Stimulated activated memory B cell treated with anti-CD40 and anti-IgM and Interleukin-4, amounts not matched to agents 10 μg/mL and 1 μg/mL and 100 μg/mL, for 72 hours (primary cell): ENCODE data around the gene TPPP3.

Experiments used
- ATAC-seq: fragments of 150-1000 bp; cut with Tn5 transposase; 2 replicates; pipeline ENCODE4 v1.10.0; 2021
- H3K27ac Mint-ChIP-seq: one replicate; pipeline ENCODE4 v1.8.0; 2022; ENCODE audit warnings: mild to moderate bottlenecking, mixed read lengths
- H3K27me3 Mint-ChIP-seq: one replicate; pipeline ENCODE4 v1.8.0; 2022; ENCODE audit warnings: mixed read lengths
- H3K36me3 Mint-ChIP-seq: one replicate; pipeline ENCODE4 v1.8.0; 2022; ENCODE audit warnings: mixed read lengths
- H3K4me1 Mint-ChIP-seq: one replicate; pipeline ENCODE4 v1.8.0; 2022; ENCODE audit warnings: mixed read lengths
- H3K4me3 Mint-ChIP-seq: one replicate; pipeline ENCODE4 v1.8.0; 2022; ENCODE audit warnings: mild to moderate bottlenecking, moderate library complexity, mixed read lengths
- H3K9me3 Mint-ChIP-seq: one replicate; pipeline ENCODE4 v1.8.0; 2022; ENCODE audit warnings: mixed read lengths

Gene TPPP3

DNA sequence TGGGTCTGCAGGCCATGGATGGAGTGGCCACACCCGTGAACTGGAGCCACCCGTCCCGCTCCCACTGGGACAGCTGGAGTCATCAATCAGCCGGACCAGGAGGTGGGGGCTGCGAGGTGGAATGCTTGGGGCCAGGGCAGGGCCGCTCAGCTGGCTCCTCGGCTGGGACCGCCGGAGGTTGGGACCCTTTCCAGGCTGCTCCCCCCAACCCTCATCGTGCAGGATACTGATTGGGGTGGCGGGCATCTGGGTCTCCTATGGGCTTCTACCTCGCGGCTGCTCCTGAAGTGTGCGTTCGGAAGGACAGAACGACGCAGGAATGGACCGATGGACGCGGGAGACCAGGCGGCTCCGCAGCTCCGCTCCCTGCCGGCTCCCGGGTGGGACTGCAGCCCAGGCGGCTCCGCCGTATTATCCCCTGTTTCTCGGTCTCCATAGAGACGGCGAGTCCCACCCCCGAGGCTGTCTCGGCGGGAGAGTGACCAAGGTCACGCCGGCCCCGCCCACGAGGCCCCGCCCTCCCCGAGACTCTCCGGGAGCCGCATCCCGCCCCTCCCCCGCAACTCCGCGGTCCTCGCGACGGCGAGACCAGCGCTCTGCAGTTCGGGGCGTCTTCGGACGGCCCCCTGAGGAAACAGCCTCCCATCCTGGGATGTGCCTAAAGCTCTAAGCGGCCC, at the start of gene TPPP3:
TPPP3 (minus strand) TSS at position 388 of the 677 bp plus-strand sequence. CDS start 2,387 bp downstream, outside the sequence.
- ATAC-seq = no peak
- peaks cover 35% of the 10 kb centered on the region for H3K4me1 Mint-ChIP-seq
- H3K9me3 Mint-ChIP-seq = no peaks in the 10 kb centered on the region
- peak within 1 kb of the TSS; percentile 61 for H3K4me3 Mint-ChIP-seq
- no peak within 1 kb of the TSS for H3K27ac Mint-ChIP-seq
- H3K27me3 Mint-ChIP-seq = peaks cover 58% of the 10 kb centered on the region
- no peaks in the 10 kb centered on the region for H3K36me3 Mint-ChIP-seq

DNA sequence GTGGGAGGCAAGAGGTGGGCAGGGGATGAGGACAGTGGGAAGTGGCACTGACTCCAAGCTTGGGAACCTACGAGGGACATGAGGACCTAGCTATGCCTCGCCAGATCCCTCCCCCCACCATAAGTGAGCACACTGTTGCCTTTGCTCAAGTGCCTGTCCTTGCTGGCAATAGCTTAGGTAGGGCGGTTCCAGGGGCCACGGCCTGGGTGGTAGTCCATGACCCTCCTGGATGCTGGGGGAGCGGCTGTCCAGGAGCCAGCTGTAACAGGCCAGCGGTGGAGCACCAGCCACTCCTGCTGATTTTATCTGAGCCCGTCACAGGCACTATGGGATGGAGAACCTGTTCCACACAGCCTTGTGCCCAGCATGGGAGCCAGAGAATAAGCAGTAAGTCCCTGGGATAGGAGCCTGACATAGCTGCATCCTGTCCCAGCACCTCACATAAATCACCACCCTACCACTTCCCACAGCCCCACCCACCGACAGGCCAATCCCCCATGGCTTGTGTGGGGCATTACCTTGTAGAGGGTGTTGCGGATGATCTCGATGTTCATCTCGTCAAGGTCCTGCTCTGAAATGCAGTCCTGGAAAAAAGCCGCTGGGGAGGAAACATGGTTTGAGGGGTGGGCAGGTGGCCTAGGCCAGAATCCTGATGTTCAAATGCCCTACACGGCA, 49.4 kb upstream of the TPPP3 start:
- no peak overlapping the region for H3K4me3 Mint-ChIP-seq
- H3K9me3 Mint-ChIP-seq = no peaks in the 10 kb centered on the region
- H3K27ac Mint-ChIP-seq = no peak overlapping the region
- H3K27me3 Mint-ChIP-seq = no peaks in the 10 kb centered on the region
- no peak for ATAC-seq
- H3K36me3 Mint-ChIP-seq = peaks cover 51% of the 10 kb centered on the region
- peaks cover 19% of the 10 kb centered on the region for H3K4me1 Mint-ChIP-seq

DNA sequence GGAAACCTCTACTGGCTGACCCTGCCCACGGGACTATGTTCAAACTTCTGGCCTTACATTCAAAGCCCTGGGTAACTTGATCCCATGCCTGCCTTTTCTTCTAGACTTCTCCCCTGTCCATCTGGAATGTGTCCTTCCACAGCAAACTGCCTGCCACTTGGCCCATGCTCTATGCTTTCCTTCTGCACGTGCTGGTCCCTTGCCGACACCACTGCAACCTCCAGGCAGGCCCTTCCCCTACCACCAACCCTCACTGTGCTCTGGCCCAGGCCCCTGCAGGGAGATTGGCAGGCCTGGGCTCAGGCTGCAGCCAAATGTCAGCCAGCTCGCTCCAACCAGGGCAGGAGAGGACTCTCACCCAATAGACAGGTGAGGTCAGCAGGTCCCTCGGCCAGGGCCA, 48.6 kb upstream of the TPPP3 start:
- Mint-ChIP-seq H3K9me3 (no peaks in the 10 kb centered on the region), H3K4me3 (no peak overlapping the region), H3K27me3 (no peaks in the 10 kb centered on the region), H3K27ac (no peak overlapping the region), H3K36me3 (peaks cover 52% of the 10 kb centered on the region), H3K4me1 (peaks cover 27% of the 10 kb centered on the region)
- ATAC-seq = no peak

DNA sequence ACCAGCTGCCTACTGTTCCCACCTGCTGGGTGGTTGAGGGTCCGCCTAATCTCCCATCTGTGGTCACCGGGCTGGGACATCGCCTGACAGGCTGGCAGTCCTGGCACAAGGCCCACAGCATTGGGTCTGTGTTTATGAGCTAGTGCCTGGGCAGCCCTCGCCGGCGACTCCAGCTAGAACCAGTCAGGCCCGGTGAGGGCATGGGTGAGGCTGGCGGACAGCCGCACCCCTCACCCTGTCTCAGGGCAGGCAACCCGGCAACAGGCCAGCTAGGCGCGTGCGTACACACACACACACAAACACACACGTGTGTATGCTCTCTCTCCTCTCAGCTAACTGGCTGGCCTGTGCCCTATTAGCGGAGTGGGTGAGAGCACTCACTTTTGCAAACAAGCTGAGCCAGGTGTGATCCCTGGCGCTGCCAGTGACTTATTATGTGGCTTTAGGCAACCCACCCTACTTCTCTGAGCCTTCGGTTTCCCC, 48.0 kb upstream of the TPPP3 start:
- H3K4me1 Mint-ChIP-seq = peaks cover 33% of the 10 kb centered on the region
- ATAC-seq = no peak
- peaks cover 56% of the 10 kb centered on the region for H3K36me3 Mint-ChIP-seq
- H3K27ac Mint-ChIP-seq = no peak overlapping the region
- no peaks in the 10 kb centered on the region for H3K27me3 Mint-ChIP-seq
- no peak overlapping the region for H3K4me3 Mint-ChIP-seq
- no peaks in the 10 kb centered on the region for H3K9me3 Mint-ChIP-seq

DNA sequence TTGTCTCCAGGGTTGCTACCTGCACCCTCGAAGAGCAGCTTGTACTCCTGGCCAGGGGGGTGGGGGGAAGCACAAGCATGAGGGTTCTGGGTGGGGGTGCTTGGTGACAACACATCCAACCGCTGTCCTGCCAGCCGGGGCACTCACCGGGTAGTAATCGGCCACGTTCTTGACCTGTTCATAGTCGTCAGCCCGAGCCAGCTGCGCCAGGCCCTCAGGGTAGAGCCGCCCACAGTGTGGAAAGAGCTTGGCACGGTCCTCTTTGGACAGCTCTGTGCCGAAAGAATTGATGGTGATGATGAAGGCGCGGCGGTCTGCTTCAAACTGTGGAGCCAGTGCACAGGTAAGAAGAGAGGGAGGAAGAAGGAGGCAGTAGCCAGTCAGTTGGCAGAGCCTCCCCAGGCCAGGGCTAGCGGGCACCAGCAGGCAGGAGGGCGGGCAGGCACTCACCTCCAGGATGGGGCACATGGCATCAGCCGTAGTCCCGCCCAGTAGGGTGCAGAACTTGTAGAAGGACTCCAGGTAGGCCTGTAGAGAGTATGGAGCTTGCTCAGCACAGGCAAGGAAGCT, 45.6 kb upstream of the TPPP3 start:
- H3K4me1 Mint-ChIP-seq = peaks cover 52% of the 10 kb centered on the region
- no peak for ATAC-seq

DNA sequence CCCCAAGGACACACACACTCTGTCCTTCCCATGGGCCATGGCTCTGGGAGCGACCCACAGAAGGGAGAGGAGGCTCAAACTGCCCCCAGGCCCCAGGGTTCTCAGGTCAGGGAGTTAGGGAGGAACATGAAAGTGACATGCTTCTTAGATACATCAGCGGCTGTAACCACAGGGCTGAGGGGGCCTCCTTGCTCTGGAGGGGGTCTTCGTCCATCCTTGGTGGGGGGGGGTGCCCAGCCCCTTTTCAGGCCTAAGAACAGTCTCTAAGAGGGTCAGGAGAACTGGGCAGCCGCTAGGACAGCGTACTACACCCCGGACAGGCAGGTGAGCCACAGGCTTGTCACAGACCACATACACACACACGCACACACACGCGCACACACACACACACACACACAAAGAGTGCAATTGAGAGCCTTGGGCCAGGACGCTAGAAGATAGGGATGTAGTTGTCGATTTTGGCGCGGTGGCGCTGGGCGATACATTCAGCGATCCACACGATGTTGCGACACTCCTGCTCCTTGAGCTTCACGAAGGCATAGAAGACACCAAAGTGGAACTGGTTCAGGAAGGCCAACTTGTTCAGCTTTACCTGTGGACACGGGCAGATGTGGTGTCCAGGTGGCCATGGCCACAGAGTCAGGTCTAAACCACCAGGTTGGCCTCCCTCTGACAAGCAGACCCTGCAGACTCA, 44.9 kb upstream of the TPPP3 start:
- peak overlapping the region; percentile 2 for H3K27ac Mint-ChIP-seq

More for the DNA sequence above, 45.6 kb upstream of the TPPP3 start:
- Mint-ChIP-seq H3K4me3 (no peak overlapping the region), H3K9me3 (no peaks in the 10 kb centered on the region), H3K27me3 (no peaks in the 10 kb centered on the region), H3K36me3 (peaks cover 50% of the 10 kb centered on the region), H3K27ac (peak overlapping the region; percentile 2)

DNA sequence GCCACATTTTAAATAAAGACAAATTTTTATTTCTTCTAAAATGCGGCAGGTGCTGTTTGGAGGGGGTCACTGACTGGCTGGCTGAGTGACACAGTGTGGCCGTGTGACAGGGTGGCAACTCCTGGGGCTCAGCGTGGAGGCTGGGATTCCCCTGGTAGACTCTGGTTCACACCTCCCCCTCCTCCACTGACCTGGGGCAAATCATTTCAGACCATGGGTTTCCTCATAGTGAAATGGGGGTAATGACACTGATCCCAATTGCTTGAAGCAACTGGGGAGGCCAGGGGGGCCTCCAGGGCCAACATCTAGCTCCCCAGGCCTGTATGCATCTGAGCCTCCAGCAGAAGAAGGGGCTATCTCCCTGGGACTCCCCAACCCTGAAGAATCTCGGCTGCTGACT, 44.2 kb upstream of the TPPP3 start:
- Mint-ChIP-seq H3K4me3 (no peak overlapping the region), H3K4me1 (peaks cover 66% of the 10 kb centered on the region), H3K27ac (peak overlapping the region; percentile 2), H3K36me3 (peaks cover 45% of the 10 kb centered on the region), H3K27me3 (no peaks in the 10 kb centered on the region), H3K9me3 (no peaks in the 10 kb centered on the region)
- peak; percentile 14 for ATAC-seq

More for the DNA sequence above, 44.9 kb upstream of the TPPP3 start:
- Mint-ChIP-seq H3K4me1 (peaks cover 59% of the 10 kb centered on the region), H3K9me3 (no peaks in the 10 kb centered on the region), H3K27me3 (no peaks in the 10 kb centered on the region), H3K36me3 (peaks cover 46% of the 10 kb centered on the region), H3K4me3 (no peak overlapping the region)
- ATAC-seq = no peak

DNA sequence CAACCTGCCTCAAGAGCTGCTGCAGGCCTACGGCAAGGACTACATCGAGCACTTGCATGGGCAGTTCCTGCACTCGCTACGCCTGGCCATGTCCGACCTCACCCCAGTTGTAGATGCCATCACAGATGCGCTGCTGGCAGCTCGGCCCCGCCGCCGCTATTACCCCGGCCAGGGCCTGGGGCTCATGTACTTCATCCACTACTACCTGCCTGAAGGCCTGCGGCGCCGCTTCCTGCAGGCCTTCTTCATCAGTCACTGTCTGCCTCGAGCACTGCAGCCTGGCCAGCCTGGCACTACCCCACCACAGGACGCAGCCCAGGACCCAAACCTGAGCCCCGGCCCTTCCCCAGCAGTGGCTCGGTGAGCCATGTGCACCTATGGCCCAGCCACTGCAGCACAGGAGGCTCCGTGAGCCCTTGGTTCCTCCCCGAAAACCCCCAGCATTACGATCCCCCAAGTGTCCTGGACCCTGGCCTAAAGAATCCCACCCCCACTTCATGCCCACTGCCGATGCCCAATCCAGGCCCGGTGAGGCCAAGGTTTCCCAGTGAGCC, 43.4 kb upstream of the TPPP3 start:
- Mint-ChIP-seq H3K4me3 (no peak overlapping the region), H3K9me3 (no peaks in the 10 kb centered on the region), H3K36me3 (peaks cover 39% of the 10 kb centered on the region), H3K4me1 (peaks cover 72% of the 10 kb centered on the region), H3K27me3 (no peaks in the 10 kb centered on the region), H3K27ac (no peak overlapping the region)
- no peak for ATAC-seq

DNA sequence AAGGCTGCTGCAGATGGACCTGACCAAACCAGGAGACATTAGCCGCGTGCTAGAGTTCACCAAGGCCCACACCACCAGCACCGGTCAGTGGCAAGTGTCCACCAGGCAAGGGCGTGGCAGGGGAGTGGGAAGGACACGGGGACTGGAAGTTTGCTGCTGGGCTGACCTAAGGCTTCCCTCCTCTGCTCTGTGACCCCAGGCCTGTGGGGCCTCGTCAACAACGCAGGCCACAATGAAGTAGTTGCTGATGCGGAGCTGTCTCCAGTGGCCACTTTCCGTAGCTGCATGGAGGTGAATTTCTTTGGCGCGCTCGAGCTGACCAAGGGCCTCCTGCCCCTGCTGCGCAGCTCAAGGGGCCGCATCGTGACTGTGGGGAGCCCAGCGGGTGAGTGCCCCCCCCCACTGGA, 42.5 kb upstream of the TPPP3 start:
- Mint-ChIP-seq H3K27ac (peak overlapping the region; percentile 66), H3K4me3 (no peak overlapping the region), H3K36me3 (peaks cover 36% of the 10 kb centered on the region), H3K9me3 (no peaks in the 10 kb centered on the region), H3K27me3 (no peaks in the 10 kb centered on the region), H3K4me1 (peaks cover 72% of the 10 kb centered on the region)
- no peak for ATAC-seq

DNA sequence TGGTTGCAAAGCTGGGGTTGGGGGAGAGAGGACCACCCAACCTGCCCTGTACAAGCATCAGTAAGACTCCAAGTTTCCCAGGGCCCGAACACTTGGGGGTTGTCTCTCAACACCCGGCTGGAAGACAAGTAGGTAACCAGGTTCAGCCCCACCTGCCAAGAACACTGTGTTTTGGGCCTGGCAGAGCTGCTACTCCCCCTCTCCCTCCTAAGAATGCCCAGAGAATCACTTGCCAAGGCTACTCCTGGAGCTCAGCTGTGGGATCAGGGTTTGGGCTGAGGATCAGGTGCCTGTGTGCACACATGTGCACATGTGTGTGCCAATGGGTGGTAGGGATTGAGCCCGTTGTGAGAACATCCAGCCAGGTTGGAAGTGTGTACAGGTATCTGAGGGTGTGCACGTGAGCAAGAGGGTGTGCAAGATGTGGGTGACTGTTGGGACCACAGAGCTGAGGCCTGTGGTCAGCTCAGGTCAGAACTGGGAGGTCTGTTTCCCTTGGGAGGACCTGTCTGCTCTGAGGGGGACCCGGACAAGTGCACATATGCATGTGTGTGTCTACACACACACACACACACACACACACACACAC, 39.9 kb upstream of the TPPP3 start:
- H3K27ac Mint-ChIP-seq = no peak overlapping the region
- H3K4me3 Mint-ChIP-seq = no peak overlapping the region
- H3K9me3 Mint-ChIP-seq = no peaks in the 10 kb centered on the region
- ATAC-seq = no peak
- peaks cover 20% of the 10 kb centered on the region for H3K27me3 Mint-ChIP-seq
- peaks cover 17% of the 10 kb centered on the region for H3K36me3 Mint-ChIP-seq
- H3K4me1 Mint-ChIP-seq = peaks cover 68% of the 10 kb centered on the region

DNA sequence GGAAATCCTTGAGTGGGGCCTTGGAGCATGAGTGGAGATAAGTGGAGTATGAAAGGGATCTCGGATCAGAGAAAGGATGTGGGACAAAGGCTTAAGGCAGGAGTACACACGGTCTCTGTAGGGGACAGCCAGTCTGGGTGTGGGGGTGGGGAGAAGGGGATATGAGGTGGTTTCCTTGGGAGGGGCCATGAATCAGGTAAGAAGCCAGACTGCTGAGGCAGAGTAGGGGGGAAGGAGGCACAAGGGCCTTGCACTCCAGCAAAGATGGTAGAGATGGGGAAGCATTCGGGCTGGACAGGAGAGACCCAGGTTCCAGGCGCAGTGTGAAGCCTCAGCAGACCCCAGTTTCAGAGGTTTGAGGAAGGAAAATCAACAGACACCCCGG, 39.2 kb upstream of the TPPP3 start:
- Mint-ChIP-seq H3K4me1 (peaks cover 61% of the 10 kb centered on the region), H3K9me3 (no peaks in the 10 kb centered on the region), H3K4me3 (no peak overlapping the region), H3K36me3 (peaks cover 10% of the 10 kb centered on the region), H3K27ac (no peak overlapping the region), H3K27me3 (peaks cover 25% of the 10 kb centered on the region)
- ATAC-seq = no peak

DNA sequence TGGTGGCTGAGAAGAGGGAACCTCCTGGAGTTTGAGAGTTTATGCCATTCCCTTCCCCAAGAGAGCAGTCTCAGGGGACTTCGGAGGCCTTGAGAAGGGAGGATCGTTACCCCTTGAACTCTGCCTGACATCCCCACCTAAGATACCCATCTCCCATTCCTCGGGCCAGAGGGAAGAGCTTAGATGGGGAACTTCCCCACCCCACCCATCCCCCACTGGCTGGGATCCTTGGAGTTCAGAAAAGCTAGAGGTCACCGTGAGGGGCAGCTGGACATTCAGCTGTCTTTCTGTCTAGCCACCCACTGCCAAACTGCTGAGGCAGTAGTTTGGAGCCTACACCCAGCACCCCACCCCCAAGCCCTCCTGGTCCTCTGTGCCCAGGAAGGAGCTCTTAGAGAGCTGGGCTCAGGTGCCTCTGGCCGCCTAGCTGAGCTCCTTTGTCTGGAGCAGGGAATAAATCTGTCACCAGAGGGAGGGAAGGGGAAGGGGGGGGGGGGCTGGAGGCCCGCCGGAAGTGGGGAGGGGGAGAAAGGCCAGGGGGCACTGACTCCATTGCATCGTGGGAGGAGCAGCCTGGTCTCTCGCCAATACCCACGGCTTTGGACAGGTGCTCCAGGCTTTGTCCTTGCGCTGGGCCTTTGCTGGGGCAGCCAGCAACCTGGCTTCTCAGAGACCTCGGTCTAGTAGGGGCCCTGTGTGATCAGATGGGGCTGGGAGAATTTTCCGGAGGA, 38.6 kb upstream of the TPPP3 start:
- H3K4me3 Mint-ChIP-seq = peak overlapping the region; percentile 41
- no peaks in the 10 kb centered on the region for H3K9me3 Mint-ChIP-seq
- H3K27me3 Mint-ChIP-seq = peaks cover 31% of the 10 kb centered on the region
- no peak for ATAC-seq
- H3K4me1 Mint-ChIP-seq = peaks cover 55% of the 10 kb centered on the region
- peaks cover 4% of the 10 kb centered on the region for H3K36me3 Mint-ChIP-seq
- H3K27ac Mint-ChIP-seq = no peak overlapping the region

DNA sequence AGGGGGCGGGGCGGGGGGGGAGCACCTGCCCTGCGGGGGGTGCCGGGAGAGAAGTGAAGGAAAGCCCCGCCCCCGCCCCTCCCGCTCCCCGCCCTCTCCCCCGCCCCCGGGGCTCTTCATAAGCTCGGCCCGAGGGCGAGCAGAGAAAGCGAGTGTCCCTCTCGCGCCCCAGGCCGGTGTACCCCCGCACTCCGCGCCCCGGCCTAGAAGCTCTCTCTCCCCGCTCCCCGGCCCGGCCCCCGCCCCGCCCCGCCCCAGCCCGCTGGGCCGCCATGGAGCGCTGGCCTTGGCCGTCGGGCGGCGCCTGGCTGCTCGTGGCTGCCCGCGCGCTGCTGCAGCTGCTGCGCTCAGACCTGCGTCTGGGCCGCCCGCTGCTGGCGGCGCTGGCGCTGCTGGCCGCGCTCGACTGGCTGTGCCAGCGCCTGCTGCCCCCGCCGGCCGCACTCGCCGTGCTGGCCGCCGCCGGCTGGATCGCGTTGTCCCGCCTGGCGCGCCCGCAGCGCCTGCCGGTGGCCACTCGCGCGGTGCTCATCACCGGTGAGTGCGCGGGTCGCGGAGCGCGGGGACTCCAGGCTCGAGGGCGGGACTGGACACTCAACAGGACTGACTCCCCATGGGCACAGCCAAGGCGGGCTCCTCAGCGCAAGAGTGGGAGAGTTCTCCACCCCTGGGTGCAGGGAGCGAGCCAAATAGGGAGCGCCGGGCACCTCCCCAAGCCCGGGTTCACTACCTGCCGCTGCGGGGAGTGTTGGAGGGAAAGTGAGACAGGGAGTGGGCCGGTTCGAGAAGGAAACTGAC, 37.9 kb upstream of the TPPP3 start, which contains the start of gene HSD11B2:
HSD11B2 (plus strand) TSS at position 145 of the 798 bp plus-strand sequence; CDS start at position 273, 128 bp downstream.
- peaks cover 37% of the 10 kb centered on the region for H3K27me3 Mint-ChIP-seq
- H3K9me3 Mint-ChIP-seq = no peaks in the 10 kb centered on the region
- H3K4me3 Mint-ChIP-seq = peak within 1 kb of the TSS; percentile 78
- H3K4me1 Mint-ChIP-seq = peaks cover 48% of the 10 kb centered on the region
- H3K36me3 Mint-ChIP-seq = no peaks in the 10 kb centered on the region
- no peak within 1 kb of the TSS for H3K27ac Mint-ChIP-seq
- peak; percentile 49 for ATAC-seq
